ENCODE results near the gene KDM3A.
"Not testable (repeated sequence)": the region's sequence is repeated elsewhere in the genome, so short reads cannot be mapped to it uniquely, and the experiment has no call there.

DNA sequence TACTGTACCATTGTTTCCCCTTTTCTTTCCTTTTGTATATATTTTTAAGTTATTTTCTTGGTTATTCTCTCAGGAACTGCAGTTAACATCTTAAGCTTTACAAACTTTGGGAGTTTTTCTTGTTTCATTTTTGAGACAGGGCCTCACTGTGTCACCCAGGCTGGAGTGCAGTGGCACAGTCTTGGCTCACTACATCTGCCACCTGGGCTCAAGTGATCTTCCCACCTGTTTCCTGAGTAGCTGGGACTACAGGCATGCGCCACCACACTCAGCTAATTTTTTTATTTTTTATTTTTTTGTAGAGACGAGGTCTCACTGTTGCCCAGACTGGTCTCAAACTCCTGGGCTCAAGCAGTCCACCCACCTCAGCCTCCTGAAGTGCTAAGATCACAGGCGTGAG, 55.2 kb downstream of the KDM3A start:
- TF ChIP-seq, protein P1, sequence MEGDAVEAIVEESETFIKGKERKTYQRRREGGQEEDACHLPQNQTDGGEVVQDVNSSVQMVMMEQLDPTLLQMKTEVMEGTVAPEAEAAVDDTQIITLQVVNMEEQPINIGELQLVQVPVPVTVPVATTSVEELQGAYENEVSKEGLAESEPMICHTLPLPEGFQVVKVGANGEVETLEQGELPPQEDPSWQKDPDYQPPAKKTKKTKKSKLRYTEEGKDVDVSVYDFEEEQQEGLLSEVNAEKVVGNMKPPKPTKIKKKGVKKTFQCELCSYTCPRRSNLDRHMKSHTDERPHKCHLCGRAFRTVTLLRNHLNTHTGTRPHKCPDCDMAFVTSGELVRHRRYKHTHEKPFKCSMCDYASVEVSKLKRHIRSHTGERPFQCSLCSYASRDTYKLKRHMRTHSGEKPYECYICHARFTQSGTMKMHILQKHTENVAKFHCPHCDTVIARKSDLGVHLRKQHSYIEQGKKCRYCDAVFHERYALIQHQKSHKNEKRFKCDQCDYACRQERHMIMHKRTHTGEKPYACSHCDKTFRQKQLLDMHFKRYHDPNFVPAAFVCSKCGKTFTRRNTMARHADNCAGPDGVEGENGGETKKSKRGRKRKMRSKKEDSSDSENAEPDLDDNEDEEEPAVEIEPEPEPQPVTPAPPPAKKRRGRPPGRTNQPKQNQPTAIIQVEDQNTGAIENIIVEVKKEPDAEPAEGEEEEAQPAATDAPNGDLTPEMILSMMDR (IDR thresholded peaks at IDR 0.05) = not testable (repeated sequence)
- TF ChIP-seq POLR2A (IDR thresholded peaks at IDR 0.05) = not testable (repeated sequence)
